H1 (cell line): ENCODE measurements around the gene CPNE4. TPM values are rescaled to one million over a fixed set of nuclear protein-coding genes. Genes with fewer than 3 reads are reported as not detected.

Source experiments
- CTCF ChIA-PET: fragments of 300-600 bp; sonication (Branson Sonifier 250); formaldehyde crosslinking; loops from one replicate; lab custom pipeline; 2021; ENCODE audit not compliant: partially characterized antibody; lab: Charles Lee
- POLR2A ChIA-PET: fragments of 300-600 bp; sonication (Branson Sonifier 250); formaldehyde crosslinking; loops from one replicate; lab custom pipeline; 2021; ENCODE audit warnings: inconsistent platforms; ENCODE audit not compliant: partially characterized antibody; lab: Charles Lee
- DNase-seq, 2 experiments: peaks; one replicate each; pipeline versions ENCODE4 v3.0.0 to v3.0.0-alpha.2; 2010 to 2022; ENCODE audit warnings: low spot score in 2 of 2, low read depth in 1 of 2, mixed read lengths in 1 of 2
- FAIRE-seq: peaks from 2 replicates; lab custom pipeline; 2011; peaks lifted over from hg19 to GRCh38; lab: Jason Lieb, UNC
- H2AFZ ChIP-seq: 2 replicates; pipeline ENCODE4 v1.8.1; 2012; ENCODE audit warnings: low read length, inconsistent platforms
- H2AK5ac ChIP-seq: 2 replicates; pipeline ENCODE4 v1.6.1; 2013; ENCODE audit warnings: low read depth, low read length
- H2BK120ac ChIP-seq: replicated peaks from 2 replicates; pipeline ENCODE3; 2013; ENCODE audit warnings: low read depth, low read length, inconsistent platforms
- H2BK12ac ChIP-seq: 2 replicates; pipeline ENCODE4 v1.6.1; 2013; ENCODE audit warnings: low read depth, low read length
- H2BK15ac ChIP-seq: 2 replicates; pipeline ENCODE4 v1.6.1; 2013; ENCODE audit warnings: low read length
- H2BK20ac ChIP-seq: 2 replicates; pipeline ENCODE4 v1.6.1; 2013; ENCODE audit warnings: low read length
- H2BK5ac ChIP-seq: 2 replicates; pipeline ENCODE4 v1.6.1; 2013; ENCODE audit warnings: low read depth, low read length
- H3K14ac ChIP-seq: 2 replicates; pipeline ENCODE4 v1.6.1; 2013; ENCODE audit warnings: inconsistent platforms; ENCODE audit not compliant: insufficient read length
- H3K18ac ChIP-seq: 2 replicates; pipeline ENCODE4 v1.6.1; 2013; ENCODE audit warnings: low read length; ENCODE audit errors: extremely low read depth
- H3K23ac ChIP-seq: 2 replicates; pipeline ENCODE4 v1.6.1; 2013; ENCODE audit warnings: inconsistent platforms; ENCODE audit not compliant: insufficient read length
- H3K23me2 ChIP-seq: 2 replicates; pipeline ENCODE4 v1.6.1; 2013; ENCODE audit warnings: low read depth, low read length
- H3K27ac ChIP-seq: 2 replicates; pipeline ENCODE4 v1.6.1; 2011; ENCODE audit warnings: low read depth, low read length, inconsistent platforms
- H3K27me3 ChIP-seq, 4 experiments: replicated peaks in 1 of 4; 1 replicate in 1 of 4; 2 replicates in 3 of 4; pipeline versions ENCODE4 v1.6.1 to v1.8.1; 2011 to 2013; ENCODE audit warnings: low read length in 3 of 4, mild to moderate bottlenecking in 3 of 4, inconsistent platforms in 2 of 4, mixed read lengths in 2 of 4, moderate library complexity in 1 of 4; ENCODE audit not compliant: control insufficient read depth in 3 of 4, insufficient read depth in 3 of 4; ENCODE audit errors: extremely low read depth in 1 of 4
- H3K36me3 ChIP-seq, 4 experiments: 2 replicates each; pipeline versions ENCODE4 v1.6.1 to v1.8.1; 2011 to 2013; ENCODE audit warnings: mild to moderate bottlenecking in 4 of 4, low read length in 3 of 4, moderate library complexity in 2 of 4, control low read depth in 1 of 4, inconsistent platforms in 1 of 4; ENCODE audit not compliant: insufficient read depth in 4 of 4, control insufficient read depth in 2 of 4
- H3K4ac ChIP-seq: replicated peaks from 2 replicates; pipeline ENCODE3; 2013; ENCODE audit warnings: low read length, low read depth, mixed read lengths, inconsistent platforms; ENCODE audit not compliant: insufficient read length
- H3K4me1 ChIP-seq, 4 experiments: replicated peaks in 1 of 4; 1 replicate in 1 of 4; 2 replicates in 3 of 4; pipeline versions ENCODE4 v1.6.1 to v1.8.1; 2011 to 2013; ENCODE audit warnings: low read length in 3 of 4, inconsistent platforms in 2 of 4, mixed read lengths in 1 of 4; ENCODE audit not compliant: insufficient read depth in 4 of 4, control insufficient read depth in 3 of 4
- H3K4me2 ChIP-seq, 2 experiments: 2 replicates each; pipeline versions ENCODE4 v1.6.1 to v1.8.1; 2011 to 2013; ENCODE audit warnings: low read depth in 2 of 2, low read length in 2 of 2, control low read depth in 1 of 2, inconsistent platforms in 1 of 2, mild to moderate bottlenecking in 1 of 2; ENCODE audit not compliant: insufficient read depth in 1 of 2
- H3K4me3 ChIP-seq, 4 experiments: fragments of 200-600, 300-600 bp in 1 of 4; sonication (generic), shearing (Covaris generic), sonication (Bioruptor Twin) in 1 of 4; 2 replicates each; pipeline versions ENCODE4 v1.5.1 to v1.8.1; 2011 to 2016; ENCODE audit warnings: low read length in 4 of 4, low read depth in 3 of 4, control low read depth in 2 of 4, inconsistent platforms in 2 of 4, mild to moderate bottlenecking in 2 of 4, mixed read lengths in 1 of 4, moderate library complexity in 1 of 4; ENCODE audit not compliant: insufficient read depth in 2 of 4; ENCODE audit errors: extremely low read depth in 1 of 4
- H3K56ac ChIP-seq: replicated peaks from 2 replicates; pipeline ENCODE3; 2013; ENCODE audit warnings: low read depth, mild to moderate bottlenecking, mixed read lengths, low read length, inconsistent platforms; ENCODE audit not compliant: insufficient read length
- H3K79me1 ChIP-seq: 2 replicates; pipeline ENCODE4 v1.6.1; 2013; ENCODE audit warnings: low read depth, low read length, control low read depth
- H3K79me2 ChIP-seq, 2 experiments: 2 replicates each; pipeline versions ENCODE4 v1.6.1 to v1.8.1; 2012 to 2013; ENCODE audit warnings: low read length in 2 of 2, mild to moderate bottlenecking in 2 of 2, inconsistent platforms in 1 of 2; ENCODE audit not compliant: insufficient read depth in 2 of 2, control insufficient read depth in 1 of 2
- H3K9ac ChIP-seq, 4 experiments: replicated peaks in 1 of 4; 1 replicate in 1 of 4; 2 replicates in 3 of 4; pipeline versions ENCODE4 v1.6.1 to v1.8.1; 2011 to 2013; ENCODE audit warnings: low read depth in 3 of 4, low read length in 3 of 4, control low read depth in 2 of 4, mild to moderate bottlenecking in 2 of 4, moderate library complexity in 2 of 4, inconsistent platforms in 1 of 4; ENCODE audit errors: extremely low read depth in 1 of 4
- H3K9me3 ChIP-seq, 2 experiments: 2 replicates each; pipeline versions ENCODE4 v1.6.1 to v1.8.1; 2012 to 2013; ENCODE audit warnings: mild to moderate bottlenecking in 2 of 2, moderate library complexity in 2 of 2, control low read depth in 1 of 2, inconsistent platforms in 1 of 2, low read depth in 1 of 2, low read length in 1 of 2, mixed read lengths in 1 of 2; ENCODE audit not compliant: insufficient read depth in 2 of 2
- H4K20me1 ChIP-seq, 2 experiments: replicated peaks in 1 of 2; 2 replicates each; pipeline versions ENCODE3 to v1.8.1; 2011 to 2013; ENCODE audit warnings: inconsistent platforms in 2 of 2, low read length in 2 of 2, mild to moderate bottlenecking in 1 of 2; ENCODE audit not compliant: insufficient read depth in 2 of 2, control insufficient read depth in 1 of 2
- H4K5ac ChIP-seq: 2 replicates; pipeline ENCODE4 v1.6.1; 2013; ENCODE audit warnings: low read length, low read depth, mixed read lengths, inconsistent platforms; ENCODE audit not compliant: insufficient read length
- H4K8ac ChIP-seq: 2 replicates; pipeline ENCODE4 v1.8.0; 2013; ENCODE audit warnings: mild to moderate bottlenecking, moderate library complexity, low read length, inconsistent platforms; ENCODE audit not compliant: insufficient read depth; ENCODE audit errors: extremely low read depth
- H4K91ac ChIP-seq: replicated peaks from 2 replicates; pipeline ENCODE3; 2013; ENCODE audit warnings: low read length, mixed read lengths, inconsistent platforms; ENCODE audit not compliant: insufficient read length
- CBX5 ChIP-seq: fragments of 300-800, 300-1000 bp; sonication (generic); IDR thresholded peaks from 2 replicates; pipeline ENCODE4 v1.7.1; 2016; ENCODE audit warnings: antibody characterized with exemption, low read length, low read depth
- CHD1 ChIP-seq: IDR thresholded peaks from 2 replicates; pipeline ENCODE4 v1.6.1; 2012; ENCODE audit warnings: low read depth, low read length, improper control_type of control experiment
- E2F6 ChIP-seq: IDR thresholded peaks from 2 replicates; pipeline ENCODE4 v1.6.1; 2012; ENCODE audit warnings: inconsistent platforms
- FOSL1 ChIP-seq: IDR thresholded peaks from 2 replicates; pipeline ENCODE4 v1.6.1; 2011; ENCODE audit warnings: mild to moderate bottlenecking, low read depth, low read length, moderate library complexity; ENCODE audit not compliant: insufficient read depth
- HDAC2 ChIP-seq, 2 experiments: fragments of 300-600 bp in 1 of 2; sonication (generic) in 1 of 2; IDR thresholded peaks; 2 replicates each; pipeline ENCODE4 v1.6.1; 2011 to 2012; ENCODE audit warnings: low read depth in 2 of 2, low read length in 2 of 2, mild to moderate bottlenecking in 2 of 2, moderate library complexity in 2 of 2, borderline replicate concordance in 1 of 2, inconsistent platforms in 1 of 2
- JUND ChIP-seq: IDR thresholded peaks from 2 replicates; pipeline ENCODE4 v1.6.1; 2011; ENCODE audit warnings: mild to moderate bottlenecking, improper control_type of control experiment, low read length
- NANOG ChIP-seq: IDR thresholded peaks from 2 replicates; pipeline ENCODE4 v1.6.1; 2011; ENCODE audit warnings: low read length, low read depth, mild to moderate bottlenecking, inconsistent platforms; ENCODE audit not compliant: insufficient read depth, poor library complexity, severe bottlenecking
- RXRA ChIP-seq: IDR thresholded peaks from 2 replicates; pipeline ENCODE4 v1.6.1; 2011; ENCODE audit warnings: low read depth, mild to moderate bottlenecking, low read length, moderate library complexity; ENCODE audit not compliant: insufficient read depth
- SAP30 ChIP-seq: fragments of 300-600 bp; sonication (generic); IDR thresholded peaks from 2 replicates; pipeline ENCODE4 v1.7.1; 2012; ENCODE audit warnings: low read length, moderate library complexity, mild to moderate bottlenecking, inconsistent platforms; ENCODE audit not compliant: insufficient read depth, insufficient replicate concordance
- SIRT6 ChIP-seq: IDR thresholded peaks from one replicate; pipeline ENCODE4 v1.7.1; 2012; ENCODE audit warnings: low read length, inconsistent platforms
- SRF ChIP-seq: IDR thresholded peaks from 2 replicates; pipeline ENCODE4 v1.6.1; 2011; ENCODE audit warnings: mild to moderate bottlenecking, low read depth, low read length, moderate library complexity
- SUZ12 ChIP-seq: fragments of 200-600 bp; sonication (generic); IDR thresholded peaks from 2 replicates; pipeline ENCODE4 v1.6.1; 2012; ENCODE audit warnings: mild to moderate bottlenecking, inconsistent platforms, low read length, moderate library complexity, mixed read lengths
- TCF12 ChIP-seq: IDR thresholded peaks from 2 replicates; pipeline ENCODE4 v1.6.1; 2011; ENCODE audit warnings: low read depth, mild to moderate bottlenecking, low read length
- ZNF274 ChIP-seq: IDR thresholded peaks from 2 replicates; pipeline ENCODE4 v1.7.0; 2012; ENCODE audit warnings: low read length, borderline replicate concordance; ENCODE audit errors: extremely low read depth
- WGBS, 2 experiments: shearing (Covaris generic) in 1 of 2; methylation state at CpG; one replicate each; pipeline versions ENCODE4 v1.1.6 to v1.1.7; 2013 to 2015; ENCODE audit warnings: low lambda C conversion rate in 2 of 2, mixed read lengths in 2 of 2, inconsistent platforms in 1 of 2, low coverage in 1 of 2, missing lambda C conversion rate in 1 of 2; ENCODE audit not compliant: insufficient replicate concordance in 2 of 2, insufficient coverage in 1 of 2, insufficient read length in 1 of 2; ENCODE audit errors: extremely low coverage in 1 of 2, missing lambda C conversion rate in 1 of 2; 5-methylcytosine and 5-hydroxymethylcytosine counted together
- polyA plus RNA-seq, 7 experiments: library from polyadenylated mRNA; depleted of rRNA in 3 of 7; stranded (reverse) in 5 of 7; unstranded in 2 of 7; fragments of >200 nt in 5 of 7; fragments of 200-250 nt in 2 of 7; gene quantifications; 1 replicate in 5 of 7; 2 replicates in 1 of 7; 4 replicates in 1 of 7; pipeline versions ENCODE4 v1.2.1 to v1.2.3, GENCODE V29; 2011 to 2013; ENCODE audit warnings: missing spikeins in 2 of 7, mixed read lengths in 2 of 7
- total RNA-seq: library from RNA; stranded (reverse); fragmentation: NEBNext Ultra II Directional; extraction: Animal tissue kit (Norgen Biotek cat#: 25700); gene quantifications from 2 replicates; pipeline ENCODE4 v1.2.1, GENCODE V29; 2021

The CPNE4 gene
- total and polyA plus RNA-seq, 2 of the 8 experiments (the other 6 are each of a cell fraction or from before 2014, with no cell fraction given): 0.82 to 3.8 TPM

GRCh38 chr3:131831608-131832007 is 203.2 kb downstream of the CPNE4 start:
- Histone ChIP-seq H2BK12ac (no peak overlapping the region), H4K8ac (no peak overlapping the region), H3K79me2 (no peaks in the 10 kb centered on the region), H4K20me1 (no peaks in the 10 kb centered on the region), H3K23ac (no peak overlapping the region), H2BK5ac (no peak overlapping the region), H3K23me2 (no peaks in the 10 kb centered on the region), H3K18ac (no peak overlapping the region), H3K27ac (no peak overlapping the region), H3K4me3 (no peak overlapping the region), H2BK20ac (no peak overlapping the region), H3K36me3 (no peaks in the 10 kb centered on the region), H2BK120ac (no peak overlapping the region), H4K91ac (no peak overlapping the region), H2AK5ac (no peak overlapping the region), H3K79me1 (no peaks in the 10 kb centered on the region), H4K5ac (no peak overlapping the region), H3K4ac (no peak overlapping the region), H3K4me1 (no peaks in the 10 kb centered on the region), H2BK15ac (no peak overlapping the region), H3K9me3 (0 out of 4 replicates have a peak, but pooled peaks cover 0 to 2% of the 10 kb centered on the region in 2 experiments), H2AFZ (no peak overlapping the region), H3K56ac (no peak overlapping the region), H3K9ac (no peak overlapping the region), H3K14ac (no peak overlapping the region), H3K27me3 (no peaks in the 10 kb centered on the region), H3K4me2 (no peak overlapping the region)
- CTCF ChIA-PET: interaction anchor here (0.5 to 0.9 kb wide), 3 partner anchors 36 to 355 kb away, joined by 3 read pairs; no protein-coding TSS in a partner anchor
- POLR2A ChIA-PET: no interaction called here
- WGBS, 2 experiments: 92% methylated on average over 4 of the region's 4 CpGs; no CpG with 5 or more reads in 1 of the 2 experiments
- FAIRE-seq (no peak), DNase-seq (no peak)
- no peak for TF ChIP-seq E2F6
- no peak for TF ChIP-seq SAP30
- no peak for TF ChIP-seq ZNF274
- no peak for TF ChIP-seq TCF12
- no peak for TF ChIP-seq RXRA
- TF ChIP-seq NANOG: no peak
- TF ChIP-seq CBX5: no peak
- no peak for TF ChIP-seq CHD1
- no peak for TF ChIP-seq SIRT6
- TF ChIP-seq FOSL1: no peak
- no peak for TF ChIP-seq JUND
- TF ChIP-seq HDAC2 (IDR thresholded peaks at IDR 0.05; ENCODE audit: borderline replicate concordance in 1 of 2, low read depth in 2 of 2, low read length in 2 of 2): no peak
- no peak for TF ChIP-seq SUZ12
- TF ChIP-seq SRF: no peak
